NT2/D1 (cell line): ENCODE measurements around the gene IFNG-AS1.

Source experiments
- SUZ12 ChIP-seq: IDR thresholded peaks from 2 replicates; pipeline ENCODE4 v1.6.1; 2011; ENCODE audit not compliant: insufficient read length, insufficient read depth; ENCODE audit errors: extremely low read depth
- YY1 ChIP-seq: IDR thresholded peaks from 2 replicates; pipeline ENCODE4 v1.6.1; 2011; ENCODE audit not compliant: insufficient read length, insufficient read depth
- ZNF274 ChIP-seq: IDR thresholded peaks from 2 replicates; pipeline ENCODE4 v1.6.1; 2011; ENCODE audit warnings: mild to moderate bottlenecking, low read depth, low read length

GRCh38 chr12:68001486-68002466 lies 12.5 kb downstream of the IFNG-AS1 start:
- TF ChIP-seq YY1, result no peak
- no peak for TF ChIP-seq SUZ12
- TF ChIP-seq ZNF274, result no peak
